ENCODE data around the gene TIAM2.

GRCh38 chr6:155195903-155196302 lies 200.8 kb downstream of the TIAM2 start:
- TF ChIP-seq POLR2A (IDR thresholded peaks at IDR 0.05; ENCODE audit: low read length) (no peak), GATA1 (IDR thresholded peaks at IDR 0.05; ENCODE audit: low read depth, low read length) (no peak)

Measured in erythroblast (primary cell).